ENCODE results near the gene SLC5A10. TPM values are rescaled to one million over a fixed set of nuclear protein-coding genes. Genes with fewer than 3 reads are reported as not detected.
"Not testable (repeated sequence)": the region's sequence is repeated elsewhere in the genome, so short reads cannot be mapped to it uniquely, and the experiment has no call there.

Gene SLC5A10
- total RNA-seq, 1 experiment from 2014 or later: not detected

DNA sequence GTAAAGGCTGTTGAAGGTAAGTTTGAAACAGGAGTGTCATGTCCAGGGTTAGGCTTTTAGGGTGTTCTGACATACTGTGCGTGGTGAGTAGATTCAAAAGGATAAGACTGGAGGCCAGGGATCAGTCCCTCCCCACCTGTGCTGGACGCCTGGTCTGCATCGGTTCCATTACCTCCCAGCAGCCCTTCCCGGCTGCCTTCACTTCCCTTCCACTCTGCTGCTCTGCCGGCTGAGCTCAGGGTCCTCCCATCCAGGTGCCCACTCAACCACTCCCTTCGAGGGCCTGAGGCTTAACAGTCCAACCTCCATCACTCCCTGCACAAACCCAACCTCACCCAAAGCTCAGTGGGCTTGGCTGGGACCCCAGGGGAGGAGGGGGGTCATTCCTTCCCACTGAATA is 4.1 kb upstream of the SLC5A10 start:
- DNase-seq (ENCODE audit: low read depth): no peak

DNA sequence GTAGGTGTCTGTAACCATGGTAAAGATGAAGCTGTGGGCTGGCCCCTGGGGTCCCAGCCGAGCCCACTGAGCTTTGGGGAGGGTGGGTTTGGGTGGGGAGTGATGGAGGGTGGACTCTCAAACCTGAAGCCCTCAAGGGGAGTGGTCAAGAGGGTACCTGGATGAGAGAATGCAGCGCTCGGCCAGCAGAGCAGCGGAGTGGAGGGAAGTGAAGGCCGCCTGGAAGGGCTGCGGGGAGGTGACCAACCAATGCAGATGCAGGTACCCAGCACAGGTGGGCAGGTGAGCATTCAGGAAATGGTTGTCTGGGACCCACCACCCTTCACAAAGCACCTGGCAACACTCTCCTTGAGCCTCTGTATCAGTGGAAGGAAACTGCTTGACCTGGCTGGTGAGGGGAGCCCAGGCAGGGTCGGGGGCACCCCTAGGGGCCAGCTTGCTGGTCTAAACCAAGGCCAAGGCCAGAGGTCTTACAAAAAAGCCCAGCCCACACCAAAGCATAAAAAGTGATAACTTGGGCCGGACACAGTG is 3.4 kb upstream of the SLC5A10 start:
- DNase-seq (ENCODE audit: low read depth): no peak

DNA sequence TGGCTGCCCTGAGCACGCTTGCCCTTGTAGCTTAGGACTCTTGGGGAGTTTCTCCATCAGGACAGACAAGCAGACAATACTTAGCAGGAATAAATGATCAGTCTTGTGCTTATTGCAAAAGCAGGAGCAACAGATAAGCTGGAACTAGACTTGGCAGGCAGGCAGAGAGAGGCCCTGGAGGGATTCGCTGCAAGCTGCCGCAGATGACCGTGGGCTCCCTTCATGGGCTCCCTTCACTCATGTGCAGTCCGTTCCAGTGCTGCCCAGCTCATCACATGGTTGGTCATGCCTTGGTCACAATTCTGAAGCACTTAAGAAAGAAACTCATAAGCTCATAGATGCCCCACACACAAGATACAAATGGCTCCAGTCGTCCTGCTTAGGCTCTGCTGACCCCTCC is 2.4 kb upstream of the SLC5A10 start:
- DNase-seq (ENCODE audit: low read depth): no peak

DNA sequence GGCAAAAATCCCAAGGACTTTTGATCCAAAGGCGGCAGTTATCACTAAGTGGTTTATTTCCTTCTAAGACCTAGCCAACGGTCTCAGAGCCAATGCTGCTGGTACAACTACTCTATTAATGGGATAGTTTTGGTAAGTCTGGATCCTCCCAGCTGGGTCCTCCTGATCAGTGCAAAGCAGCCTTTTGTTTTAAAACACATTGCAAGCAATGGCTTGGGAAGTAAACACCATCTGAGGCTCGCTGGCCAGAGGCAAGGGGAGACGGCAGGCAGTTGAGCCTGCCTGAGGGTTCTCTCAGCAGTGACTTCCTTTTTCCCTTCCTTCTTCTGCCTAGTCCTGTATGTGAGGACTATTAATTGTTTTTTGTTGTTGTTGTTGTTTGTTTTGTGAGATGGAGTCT is 1.6 kb upstream of the SLC5A10 start:
- DNase-seq (ENCODE audit: low read depth): no peak

DNA sequence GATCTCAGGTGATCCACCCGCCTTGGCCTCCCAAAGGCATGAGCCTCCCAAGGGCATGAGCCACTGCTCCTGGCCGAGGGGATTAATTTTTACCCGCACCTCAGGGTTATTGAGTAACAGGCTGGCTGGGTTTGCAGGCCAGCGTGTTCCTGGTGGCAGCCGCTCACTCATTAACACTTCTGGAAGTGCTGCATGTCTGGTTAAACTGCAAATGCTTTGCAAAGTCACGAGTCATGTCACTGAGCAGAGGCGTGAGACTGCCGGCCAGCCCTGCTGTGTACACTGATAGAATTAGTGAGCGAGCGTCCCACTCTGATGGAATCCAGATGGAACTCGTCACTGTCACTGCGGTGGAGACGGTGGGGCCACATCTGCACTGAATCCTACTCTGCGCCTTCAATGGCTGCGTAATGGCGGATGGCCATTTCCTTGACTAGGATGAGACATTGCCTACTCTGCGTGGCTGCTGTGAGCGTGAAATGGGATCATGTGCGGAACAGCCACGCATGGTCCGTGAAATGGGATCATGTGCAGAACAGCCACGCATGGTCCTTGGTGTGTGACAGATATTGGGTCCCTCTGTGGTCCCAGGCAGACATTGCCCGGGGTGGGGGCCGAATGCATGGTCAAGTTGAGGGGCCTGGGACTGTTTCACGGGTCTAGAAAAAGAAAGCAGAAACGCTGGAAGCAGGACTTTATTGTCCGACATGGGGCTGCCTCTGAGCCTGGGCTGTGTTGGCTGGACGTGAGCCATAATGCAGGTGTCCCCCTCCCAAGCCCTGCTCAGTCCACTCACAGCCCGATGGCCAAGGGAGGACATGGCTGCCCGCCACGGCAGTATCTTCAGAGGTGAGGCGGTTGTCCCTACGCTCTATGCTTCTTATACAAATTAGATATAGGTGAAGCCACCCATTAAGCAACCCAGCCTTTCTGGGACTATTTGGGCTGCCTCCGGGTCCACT is 740 bp upstream of the SLC5A10 start:
- DNase-seq (ENCODE audit: low read depth): no peak

DNA sequence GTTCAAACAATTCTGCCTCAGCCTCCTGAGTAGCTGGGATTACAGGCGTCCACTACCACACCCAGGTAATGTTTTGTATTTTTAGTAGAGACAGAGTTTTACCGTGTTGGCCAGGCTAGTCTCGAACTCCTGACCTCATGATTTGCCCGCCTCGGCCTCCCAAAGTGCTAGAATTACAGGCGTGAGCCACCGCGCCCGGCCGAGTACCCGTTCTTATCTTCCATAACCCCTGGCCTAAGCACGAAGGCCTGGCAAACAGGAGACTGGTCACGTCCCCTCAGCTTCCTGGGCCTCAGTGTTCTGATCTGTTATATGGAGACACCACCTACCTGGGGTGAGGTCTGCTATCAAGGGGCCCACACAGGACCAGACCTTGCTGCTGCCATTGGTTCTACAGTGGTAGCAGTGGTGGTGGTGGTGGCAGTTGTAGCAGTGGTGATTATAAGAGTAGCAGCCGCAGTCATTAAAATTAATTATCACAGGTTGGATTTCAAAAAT is 1.3 kb downstream of the SLC5A10 start:
- no peak for DNase-seq (ENCODE audit: low read depth)

DNA sequence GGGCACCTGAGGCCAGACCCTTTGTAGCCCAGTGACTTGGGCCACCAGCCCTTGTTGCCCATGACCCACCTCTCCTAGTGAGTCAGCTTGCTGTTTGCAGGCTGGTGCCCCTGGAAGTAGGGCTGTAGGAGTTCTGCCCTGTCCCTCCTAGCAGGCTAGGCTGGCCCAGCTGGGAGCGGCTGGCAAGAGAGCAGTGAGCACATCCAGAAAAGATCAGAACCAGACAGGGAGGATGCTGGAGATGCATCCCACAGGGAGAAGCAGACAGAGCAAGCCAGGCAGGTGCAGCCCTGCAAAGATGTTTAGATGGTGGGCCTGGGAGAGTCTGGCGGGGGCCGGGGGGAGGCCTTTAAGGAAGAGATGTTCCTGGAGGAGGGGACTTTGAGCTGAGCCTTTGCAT is 2.4 kb downstream of the SLC5A10 start:
- no peak for DNase-seq (ENCODE audit: low read depth)

DNA sequence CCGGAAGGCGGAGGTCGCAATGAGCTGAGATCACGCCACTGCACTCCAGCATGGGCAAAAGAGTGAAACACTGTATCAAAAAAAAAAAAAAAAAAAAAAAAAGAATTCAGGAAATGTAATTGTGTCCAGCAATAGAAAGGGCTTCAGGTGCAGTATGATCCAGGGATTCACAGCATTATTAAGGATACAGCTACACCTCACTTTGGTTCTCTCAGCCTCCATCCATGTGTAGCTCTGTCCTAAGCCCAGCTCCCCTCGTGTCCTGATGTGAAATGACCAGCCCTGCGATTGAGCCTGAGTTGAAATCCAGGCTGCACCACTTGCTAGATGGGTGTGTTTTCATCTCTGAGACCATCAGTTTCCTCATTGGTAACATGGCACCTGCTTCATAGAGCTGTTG is 3.0 kb downstream of the SLC5A10 start:
- no peak for DNase-seq (ENCODE audit: low read depth)

DNA sequence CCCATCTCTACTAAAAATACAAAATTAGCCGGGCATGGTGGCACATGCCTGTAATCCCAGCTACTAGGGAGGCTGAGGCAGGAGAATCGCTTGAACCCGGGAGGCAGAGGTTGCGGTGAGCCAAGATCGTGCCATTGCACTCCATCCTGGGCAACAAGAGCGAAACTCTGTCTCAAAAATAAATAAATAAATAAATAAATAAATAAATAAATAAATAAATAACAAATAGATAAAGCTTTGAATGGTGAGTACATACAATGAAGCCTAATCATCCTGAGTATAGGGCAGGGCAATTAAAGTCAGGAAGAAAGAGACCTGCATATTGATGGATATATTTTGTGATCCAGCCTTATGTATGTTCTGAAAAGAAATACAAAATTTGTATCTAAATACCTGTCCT is 4.1 kb downstream of the SLC5A10 start:
- DNase-seq (ENCODE audit: low read depth): not testable (repeated sequence)

DNA sequence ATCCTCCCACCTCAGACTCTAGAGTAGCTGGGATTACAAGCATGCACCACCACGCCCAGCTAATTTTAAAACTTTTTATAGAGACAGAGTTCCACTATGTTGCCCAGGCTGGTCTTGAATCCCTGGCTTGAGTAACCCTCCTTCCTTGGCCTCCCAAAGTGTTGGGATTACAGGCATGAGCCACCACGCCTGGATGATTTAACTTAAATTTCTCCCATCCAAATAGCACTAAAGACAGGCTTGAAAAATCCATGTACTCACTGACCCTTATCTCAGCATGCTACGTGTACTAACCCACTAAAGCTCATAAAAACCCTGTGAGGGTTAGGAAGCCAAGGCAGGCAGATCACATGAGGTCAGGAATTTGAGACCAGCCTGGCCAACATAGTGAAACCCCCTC is 4.6 kb downstream of the SLC5A10 start:
- DNase-seq (ENCODE audit: low read depth): no peak

DNA sequence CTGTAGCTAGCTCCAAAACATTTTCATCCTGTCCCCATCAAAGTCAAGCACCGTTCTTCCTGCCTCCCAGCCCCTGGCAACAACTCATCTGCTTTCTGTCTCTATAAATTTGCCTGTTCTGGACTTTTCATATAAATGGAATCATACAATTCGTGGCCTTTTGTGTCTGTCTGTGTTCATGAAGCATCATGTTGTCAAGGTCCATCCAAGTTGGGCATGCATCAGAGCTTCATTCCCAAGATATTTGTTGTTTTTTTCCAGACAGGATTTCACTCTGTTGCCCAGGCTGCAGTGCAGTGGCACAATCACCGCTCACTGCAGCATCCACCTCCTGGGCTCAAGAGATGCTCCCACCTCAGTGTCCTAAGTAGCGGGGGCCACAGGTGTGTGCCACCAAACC is 5.9 kb downstream of the SLC5A10 start:
- DNase-seq (ENCODE audit: low read depth): no peak

DNA sequence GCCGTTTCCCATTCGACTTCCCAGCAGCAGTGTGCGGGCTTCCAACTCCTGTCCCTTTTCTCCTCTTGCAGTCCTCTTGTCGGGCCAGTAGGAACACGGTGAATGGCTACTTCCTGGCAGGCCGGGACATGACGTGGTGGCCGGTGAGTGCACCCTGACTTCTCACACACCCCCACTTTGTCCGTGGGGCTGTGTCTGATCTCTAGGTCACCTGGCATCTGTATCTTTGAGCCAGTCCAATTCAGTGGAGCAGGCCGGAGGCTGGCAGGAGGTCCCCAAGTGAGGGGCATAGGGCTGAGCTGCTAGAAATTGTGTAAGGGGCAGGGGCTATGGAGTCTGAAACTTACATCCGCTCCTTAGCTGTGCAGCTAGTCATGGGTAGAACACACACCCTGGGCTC is 6.6 kb downstream of the SLC5A10 start:
- no peak for DNase-seq (ENCODE audit: low read depth)

DNA sequence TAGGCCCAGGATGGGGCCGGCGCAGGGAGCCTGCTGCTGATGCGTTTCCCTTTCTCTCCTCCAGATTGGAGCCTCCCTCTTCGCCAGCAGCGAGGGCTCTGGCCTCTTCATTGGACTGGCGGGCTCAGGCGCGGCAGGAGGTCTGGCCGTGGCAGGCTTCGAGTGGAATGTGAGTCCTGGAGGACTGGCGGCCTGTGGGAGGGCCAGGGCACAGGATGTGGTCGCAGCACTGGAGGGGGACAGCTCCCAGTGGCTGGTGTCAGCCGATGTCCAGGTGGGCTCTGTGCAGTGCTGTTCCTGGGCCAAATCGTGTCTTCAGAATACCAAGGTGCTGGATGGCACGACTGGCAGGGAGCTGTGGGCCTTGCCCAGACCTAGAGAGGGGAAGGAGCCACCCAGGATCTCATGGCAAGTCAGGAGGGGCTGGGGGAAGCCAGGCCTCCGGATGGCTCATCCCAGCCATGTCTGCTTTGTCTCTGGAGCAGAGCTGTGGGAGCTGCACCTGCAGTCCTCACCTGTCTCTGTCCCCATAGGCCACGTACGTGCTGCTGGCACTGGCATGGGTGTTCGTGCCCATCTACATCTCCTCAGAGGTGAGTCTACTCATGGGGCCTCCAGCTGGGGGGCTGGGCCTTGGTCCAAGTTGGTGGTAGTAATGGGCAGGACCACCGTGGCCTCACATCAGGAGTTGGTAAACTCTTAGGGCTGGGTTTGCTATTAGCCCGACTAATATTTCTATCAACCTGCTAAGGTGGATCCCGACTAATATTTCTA is 7.3 kb downstream of the SLC5A10 start:
- DNase-seq (ENCODE audit: low read depth): no peak

DNA sequence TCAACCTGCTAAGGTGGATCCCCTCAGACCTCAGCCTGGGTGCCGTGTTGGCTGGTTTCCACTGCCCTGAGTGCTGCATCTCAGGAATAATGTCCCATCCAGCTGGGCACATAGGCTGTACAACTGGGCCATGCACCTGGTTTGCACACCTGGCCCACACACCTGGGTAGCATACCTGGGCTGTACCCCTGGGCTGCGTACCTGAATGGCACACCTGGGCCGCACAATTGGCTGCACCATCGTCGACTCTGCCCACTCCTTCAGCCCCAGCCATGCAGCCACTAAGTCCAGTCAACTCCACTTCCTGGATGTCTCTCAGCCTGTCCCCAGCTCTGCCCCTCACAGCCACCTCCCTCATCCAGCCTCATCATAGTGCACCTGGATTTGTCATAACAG is 7.9 kb downstream of the SLC5A10 start:
- no peak for DNase-seq (ENCODE audit: low read depth)

DNA sequence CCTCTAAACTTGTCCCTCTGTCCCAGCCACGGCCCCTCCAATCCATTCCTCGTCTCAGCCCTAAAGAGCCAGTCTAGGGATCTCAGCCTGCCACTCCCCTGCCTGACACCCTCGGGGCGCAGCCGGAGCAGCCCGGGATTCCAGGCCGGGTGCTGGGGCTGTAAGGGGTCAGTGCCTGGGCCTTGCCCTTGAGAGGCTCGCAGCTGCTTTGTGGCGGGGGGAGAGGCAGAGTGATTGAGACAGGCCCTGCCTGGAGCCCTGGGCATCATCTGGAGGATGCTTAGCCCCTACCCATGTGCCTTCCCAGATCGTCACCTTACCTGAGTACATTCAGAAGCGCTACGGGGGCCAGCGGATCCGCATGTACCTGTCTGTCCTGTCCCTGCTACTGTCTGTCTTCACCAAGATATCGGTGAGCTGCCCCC is 8.3 kb downstream of the SLC5A10 start:
- DNase-seq (ENCODE audit: low read depth): no peak

DNA sequence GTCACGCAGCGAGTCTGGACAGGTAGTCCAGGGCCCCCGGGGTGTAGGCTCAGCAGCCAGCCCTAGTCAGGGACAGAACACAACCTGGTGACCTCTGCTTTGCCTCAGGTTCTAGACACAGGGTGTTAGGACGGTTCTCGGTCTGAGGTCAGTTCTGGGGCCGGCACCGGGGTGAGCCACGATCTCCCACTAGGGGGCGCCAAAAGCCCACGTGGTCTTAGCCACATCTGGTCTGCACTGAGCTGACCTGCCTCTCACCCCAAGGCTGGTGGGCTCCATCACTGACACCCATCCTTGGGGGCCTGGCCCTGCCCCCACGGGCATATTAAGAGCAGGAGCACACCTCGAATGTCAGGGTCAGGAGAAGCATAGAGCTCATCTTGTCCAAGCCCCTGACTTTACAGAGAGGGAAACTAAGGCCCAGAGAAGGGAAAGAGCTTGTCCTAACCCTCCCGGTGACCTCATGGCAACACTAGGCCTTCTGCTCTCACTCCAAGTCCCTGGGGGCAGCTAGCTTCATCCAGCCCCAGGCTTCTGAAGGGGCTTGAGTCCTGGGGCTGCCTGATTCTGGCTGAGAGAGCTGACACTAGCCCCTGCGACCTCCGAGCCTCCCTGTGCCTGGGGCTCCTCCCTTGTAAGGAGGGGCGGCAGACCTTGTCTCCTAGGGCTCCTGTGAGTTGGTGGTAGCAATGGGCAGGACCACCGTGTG is 9.0 kb downstream of the SLC5A10 start:
- peak; percentile 54 for DNase-seq (ENCODE audit: low read depth)

DNA sequence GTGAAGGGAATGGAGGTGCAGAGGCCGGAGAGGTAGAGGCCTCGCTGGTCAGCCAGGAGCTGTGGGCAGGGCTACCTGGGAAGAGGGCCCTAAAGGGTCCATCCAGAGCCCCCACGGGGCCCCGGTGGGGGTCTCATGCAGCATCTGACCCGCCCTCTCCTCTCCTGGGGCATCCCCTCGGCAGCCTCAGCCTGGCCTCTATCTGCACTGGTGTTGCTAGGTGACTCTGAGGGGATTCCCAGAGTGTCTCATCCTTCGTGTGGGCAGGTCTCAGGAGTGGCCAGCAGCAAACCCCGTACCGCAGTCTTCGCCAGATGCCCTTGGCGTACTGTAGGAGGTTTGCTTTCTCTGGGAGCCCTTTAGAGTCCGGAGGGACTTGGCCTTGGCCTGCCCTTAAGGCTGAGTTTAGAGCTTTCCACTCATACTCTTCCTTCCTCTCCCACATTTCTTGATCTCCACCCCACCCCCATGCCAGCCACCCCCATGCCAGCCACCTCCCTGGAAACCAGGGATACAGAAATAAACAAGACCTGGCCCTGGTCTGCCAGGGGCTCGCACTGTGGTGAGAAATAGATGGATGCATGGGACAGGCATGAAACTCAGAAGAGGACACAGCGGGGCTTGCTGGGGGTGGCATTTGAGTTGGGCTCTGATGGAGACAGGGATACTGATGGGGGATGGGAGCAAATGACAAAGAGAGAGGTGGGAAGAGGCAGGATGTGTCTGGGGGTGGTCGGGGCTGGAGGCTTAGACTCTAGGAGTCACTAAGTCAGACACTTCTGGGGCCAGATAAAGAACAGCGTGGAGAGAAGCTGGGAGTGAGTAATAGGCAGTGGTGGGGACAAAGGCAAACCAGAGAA is 9.9 kb downstream of the SLC5A10 start:
- peak; percentile 67 for DNase-seq (ENCODE audit: low read depth)

DNA sequence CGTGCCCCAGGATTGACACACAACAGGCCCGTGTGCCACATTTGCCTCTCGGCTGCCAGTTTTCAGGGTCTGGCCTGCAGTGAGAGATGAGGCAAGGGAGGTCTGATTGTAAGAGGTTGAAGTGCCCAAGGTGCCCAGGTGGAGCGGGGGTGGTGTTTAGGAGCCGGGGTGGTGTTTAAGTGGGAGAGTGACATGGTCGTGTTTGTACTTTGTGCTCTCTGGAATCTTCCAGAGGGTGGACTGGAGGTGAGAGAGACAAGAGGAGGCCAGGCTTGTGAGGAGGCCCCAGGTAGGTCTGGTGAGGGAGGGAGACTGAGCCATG is 10.5 kb downstream of the SLC5A10 start:
- no peak for DNase-seq (ENCODE audit: low read depth)

DNA sequence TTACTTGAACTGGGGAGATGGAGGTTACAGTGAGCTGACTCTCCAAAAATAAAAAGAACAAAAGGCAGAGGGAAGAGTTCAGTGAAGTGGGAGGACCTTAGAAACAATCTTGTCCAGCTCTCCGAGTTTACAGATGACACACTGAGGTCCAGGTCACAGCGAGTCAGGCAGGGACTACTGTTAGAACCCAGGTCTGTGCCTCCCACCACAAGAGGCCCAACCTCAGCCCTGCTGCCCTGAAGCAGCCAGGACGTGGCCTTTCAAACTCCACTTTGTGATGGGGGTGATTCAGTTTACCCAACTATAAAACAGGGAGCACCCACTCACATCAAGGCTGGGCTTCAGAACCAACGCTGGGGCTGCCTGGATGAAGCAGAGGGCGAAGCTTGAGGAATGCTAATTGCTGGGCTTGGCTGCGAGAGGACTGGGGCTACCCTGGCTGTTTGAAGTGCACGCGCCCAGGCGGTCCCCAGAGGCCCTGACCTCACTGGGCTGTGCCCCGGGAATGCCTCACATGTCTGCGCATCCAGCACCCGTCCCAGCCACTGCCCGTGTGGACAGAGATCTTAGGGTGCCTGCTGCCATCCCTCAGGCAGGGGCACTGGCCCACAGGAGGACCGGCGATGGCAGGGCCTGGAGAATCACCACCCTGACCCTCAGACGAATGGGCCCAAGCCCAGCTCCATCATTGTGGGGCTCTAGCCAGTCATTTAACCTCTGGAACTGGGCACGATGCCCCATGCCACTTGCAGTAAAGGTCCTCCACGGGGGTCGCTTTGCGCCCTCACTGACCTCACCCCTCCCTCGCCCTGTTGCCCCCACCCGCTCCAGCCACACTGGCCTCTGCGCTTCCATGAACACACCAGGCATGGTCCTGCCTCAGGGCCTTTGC is 11.4 kb downstream of the SLC5A10 start:
- no peak for DNase-seq (ENCODE audit: low read depth)

DNA sequence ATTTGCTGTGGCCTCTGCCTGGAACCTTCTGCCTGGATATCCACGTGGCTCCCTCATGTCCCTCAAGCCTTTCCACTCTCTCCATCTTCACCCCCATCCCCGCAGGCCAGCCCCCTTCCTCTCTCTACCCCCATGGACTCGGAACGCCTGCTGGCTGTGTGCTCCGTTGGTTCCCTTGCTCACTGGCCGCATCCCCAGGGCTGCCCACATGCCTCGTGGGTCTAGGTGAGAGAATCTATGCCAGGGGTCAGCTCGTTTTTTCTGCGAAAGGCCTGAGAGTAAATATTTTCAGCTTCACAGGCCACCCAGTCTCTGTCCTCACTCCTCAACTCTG is 12.0 kb downstream of the SLC5A10 start:
- no peak for DNase-seq (ENCODE audit: low read depth)
